SK-N-SH (cell line): ENCODE data around the gene CSNK1E. TPM values are rescaled to one million over a fixed set of nuclear protein-coding genes. Genes with fewer than 3 reads are reported as not detected.
A peak's percentile ranks its signal among the peaks of the same experiment; 100 is the strongest.

Source experiments
- CTCF ChIA-PET: fragments of 300-600, 350-600 bp; formaldehyde crosslinking; extraction: SDS; loops from one replicate; lab custom pipeline; 2021; lab: Yijun Ruan, JAX
- POLR2A ChIA-PET: fragments of 350-600 bp; sonication (Branson Sonifier 250); formaldehyde crosslinking; extraction: SDS; loops from one replicate; lab custom pipeline; 2020; ENCODE audit warnings: antibody characterized with exemption, inconsistent platforms; lab: Yijun Ruan, JAX
- DNase-seq: peaks from one replicate; pipeline ENCODE4 v3.0.0; 2012
- H2AFZ ChIP-seq: fragments of 200-600 bp; sonication (generic); 2 replicates; pipeline ENCODE4 v1.8.1; 2016; ENCODE audit warnings: antibody characterized with exemption, mild to moderate bottlenecking, low read depth
- H3F3A ChIP-seq: fragments of 200-600 bp; sonication (generic); replicated peaks from 2 replicates; pipeline ENCODE3; 2016; ENCODE audit warnings: antibody characterized with exemption, mild to moderate bottlenecking; ENCODE audit not compliant: insufficient read depth
- H3K27ac ChIP-seq, 2 experiments: fragments of 200-500 bp in 1 of 2; fragments of 200-600 bp in 1 of 2; sonication (Bioruptor generic) in 1 of 2; sonication (generic), shearing (Covaris generic) in 1 of 2; 2 replicates each; pipeline versions ENCODE4 v1.5.1 to v1.6.1; 2014 to 2016; ENCODE audit warnings: low read depth in 2 of 2, inconsistent platforms in 1 of 2, low read length in 1 of 2, mild to moderate bottlenecking in 1 of 2, mixed read lengths in 1 of 2
- H3K27me3 ChIP-seq: fragments of 200-600 bp; sonication (generic), shearing (Covaris generic); 2 replicates; pipeline ENCODE4 v1.6.1; 2016; ENCODE audit warnings: mixed run types; ENCODE audit not compliant: insufficient read depth
- H3K36me3 ChIP-seq, 2 experiments: fragments of 200-500 bp in 1 of 2; fragments of 200-600 bp in 1 of 2; sonication (Bioruptor generic) in 1 of 2; sonication (generic) in 1 of 2; replicated peaks in 1 of 2; 2 replicates each; pipeline versions ENCODE3 to v1.5.1; 2014 to 2016; ENCODE audit warnings: low read length in 1 of 2, mild to moderate bottlenecking in 1 of 2; ENCODE audit not compliant: insufficient read depth in 2 of 2, control insufficient read depth in 1 of 2
- H3K4me1 ChIP-seq, 2 experiments: fragments of 200-500 bp in 1 of 2; fragments of 200-600 bp in 1 of 2; sonication (Bioruptor generic) in 1 of 2; sonication (generic), shearing (Covaris generic) in 1 of 2; 2 replicates each; pipeline versions ENCODE4 v1.5.1 to v1.6.1; 2014 to 2016; ENCODE audit warnings: low read depth in 1 of 2, low read length in 1 of 2, mixed run types in 1 of 2; ENCODE audit not compliant: insufficient read depth in 2 of 2, control insufficient read depth in 1 of 2
- H3K4me2 ChIP-seq: fragments of 200-600 bp; sonication (generic), shearing (Covaris generic); 2 replicates; pipeline ENCODE4 v1.6.1; 2017; ENCODE audit warnings: mixed run types
- H3K4me3 ChIP-seq, 2 experiments: fragments of 200-500 bp in 1 of 2; fragments of 200-600 bp in 1 of 2; sonication (Bioruptor generic) in 1 of 2; sonication (generic), shearing (Covaris generic) in 1 of 2; 2 replicates each; pipeline versions ENCODE4 v1.5.1 to v1.8.1; 2014 to 2016; ENCODE audit warnings: low read depth in 2 of 2, inconsistent platforms in 1 of 2, low read length in 1 of 2, mild to moderate bottlenecking in 1 of 2, mixed read lengths in 1 of 2, moderate library complexity in 1 of 2
- H3K79me2 ChIP-seq: fragments of 200-600 bp; sonication (generic); 2 replicates; pipeline ENCODE4 v1.8.1; 2017; ENCODE audit warnings: mild to moderate bottlenecking; ENCODE audit not compliant: insufficient read depth
- H3K9ac ChIP-seq: fragments of 200-600 bp; sonication (generic); 2 replicates; pipeline ENCODE4 v1.6.1; 2017; ENCODE audit warnings: mixed run types
- H3K9me2 ChIP-seq: fragments of 200-600 bp; sonication (generic); 2 replicates; pipeline ENCODE4 v1.6.1; 2017; ENCODE audit warnings: mixed run types
- H3K9me3 ChIP-seq: fragments of 200-600 bp; sonication (generic); 2 replicates; pipeline ENCODE4 v1.6.1; 2017; ENCODE audit warnings: mixed run types, mild to moderate bottlenecking, moderate library complexity
- H4K20me1 ChIP-seq: fragments of 200-600 bp; sonication (generic); 2 replicates; pipeline ENCODE4 v1.6.1; 2017; ENCODE audit warnings: mild to moderate bottlenecking, mixed run types; ENCODE audit not compliant: insufficient read depth
- CHD2 ChIP-seq: fragments of 150-350 bp; IDR thresholded peaks from 2 replicates; pipeline ENCODE4 v1.6.1; 2018; ENCODE audit warnings: low read length; ENCODE audit not compliant: partially characterized antibody
- CTCF ChIP-seq: fragments of 200-600 bp; sonication (generic); IDR thresholded peaks from 2 replicates; pipeline ENCODE4 v1.6.1; 2017; ENCODE audit warnings: antibody characterized with exemption, mild to moderate bottlenecking, moderate library complexity
- EP300 ChIP-seq, 2 experiments: IDR thresholded peaks; 2 replicates each; pipeline versions ENCODE4 v1.4.0 to v1.6.1; 2012; ENCODE audit warnings: borderline replicate concordance in 1 of 2, low read depth in 1 of 2, low read length in 1 of 2
- EZH2phosphoT487 ChIP-seq: fragments of 200-600 bp; sonication (generic); IDR thresholded peaks from 2 replicates; pipeline ENCODE4 v1.6.1; 2017; ENCODE audit warnings: low read depth, mixed run types, mild to moderate bottlenecking, antibody characterized with exemption, moderate library complexity, borderline replicate concordance
- FOXJ3 ChIP-seq: sonication (generic); formaldehyde crosslinking; IDR thresholded peaks from 2 replicates; pipeline ENCODE4 v1.5.1; 2020; ENCODE audit warnings: mild to moderate bottlenecking, missing genetic modification reagents
- GATA2 ChIP-seq: sonication (generic); formaldehyde crosslinking; IDR thresholded peaks from 2 replicates; pipeline ENCODE4 v1.5.0; 2020; ENCODE audit warnings: mild to moderate bottlenecking, missing genetic modification reagents
- JUND ChIP-seq: IDR thresholded peaks from 2 replicates; pipeline ENCODE4 v1.4.0; 2012
- MAX ChIP-seq: IDR thresholded peaks from 2 replicates; pipeline ENCODE4 v1.4.0; 2012; ENCODE audit warnings: low read depth
- MEF2A ChIP-seq: IDR thresholded peaks from 2 replicates; pipeline ENCODE4 v1.4.0; 2012; ENCODE audit warnings: low read depth, borderline replicate concordance
- MXI1 ChIP-seq: IDR thresholded peaks from 2 replicates; pipeline ENCODE4 v1.6.1; 2012; ENCODE audit warnings: mild to moderate bottlenecking, low read depth, low read length, improper control_type of control experiment
- NFIC ChIP-seq: IDR thresholded peaks from 2 replicates; pipeline ENCODE4 v1.4.0; 2012; ENCODE audit warnings: borderline replicate concordance
- NRF1 ChIP-seq: IDR thresholded peaks from 2 replicates; pipeline ENCODE4 v1.6.1; 2012; ENCODE audit warnings: low read depth, mild to moderate bottlenecking, low read length
- RAD21 ChIP-seq: IDR thresholded peaks from 2 replicates; pipeline ENCODE4 v1.6.1; 2012; ENCODE audit warnings: mild to moderate bottlenecking, low read length
- RCOR1 ChIP-seq: fragments of 150-350 bp; IDR thresholded peaks from 2 replicates; pipeline ENCODE4 v1.6.1; 2017; ENCODE audit warnings: antibody characterized with exemption, low read length
- REST ChIP-seq: IDR thresholded peaks from 2 replicates; pipeline ENCODE4 v1.6.1; 2012; ENCODE audit warnings: mild to moderate bottlenecking, low read depth, low read length, moderate library complexity
- RFX5 ChIP-seq: IDR thresholded peaks from 2 replicates; pipeline ENCODE4 v1.6.1; 2012; ENCODE audit warnings: mild to moderate bottlenecking, improper control_type of control experiment, low read length
- SIN3A ChIP-seq: IDR thresholded peaks from 2 replicates; pipeline ENCODE4 v1.6.1; 2012; ENCODE audit warnings: low read depth, mild to moderate bottlenecking, low read length, moderate library complexity, borderline replicate concordance
- USF1 ChIP-seq: IDR thresholded peaks from 2 replicates; pipeline ENCODE4 v1.4.0; 2012; ENCODE audit warnings: low read depth, borderline replicate concordance
- USF2 ChIP-seq: fragments of 150-350 bp; IDR thresholded peaks from 2 replicates; pipeline ENCODE4 v1.6.1; 2017; ENCODE audit warnings: antibody characterized with exemption, low read length, low read depth, borderline replicate concordance
- YY1 ChIP-seq: IDR thresholded peaks from 2 replicates; pipeline ENCODE4 v1.4.0; 2012; ENCODE audit warnings: low read depth, mild to moderate bottlenecking
- WGBS: methylation state at CpG from one replicate; pipeline ENCODE4 v1.1.6; 2017; ENCODE audit warnings: low lambda C conversion rate; 5-methylcytosine and 5-hydroxymethylcytosine counted together
- polyA plus RNA-seq, 3 experiments: library from polyadenylated mRNA; depleted of rRNA; stranded (reverse); fragments of >200 nt; gene quantifications; 2 replicates each; pipeline ENCODE4 v1.2.3, GENCODE V29; 2012

Gene CSNK1E
- polyA plus RNA-seq, 1 of the 3 experiments (the other 2 are of a cell fraction) = 130 TPM

- Histone ChIP-seq H3K79me2 (no peaks in the 10 kb centered on the region), H3K4me2 (no peak overlapping the region), H4K20me1 (no peaks in the 10 kb centered on the region), H3K27ac (no peak overlapping the region), H3K9me2 (no peaks in the 10 kb centered on the region), H2AFZ (no peak overlapping the region), H3K9ac (no peak overlapping the region), H3K36me3 (no peaks in the 10 kb centered on the region), H3K4me1 (no peaks in the 10 kb centered on the region; a peak in 1 of 4 replicates), H3K9me3 (no peaks in the 10 kb centered on the region), H3F3A (no peaks in the 10 kb centered on the region), H3K27me3 (no peaks in the 10 kb centered on the region), H3K4me3 (no peak overlapping the region)
- no peak for DNase-seq
- TF ChIP-seq USF1 = no peak
- no peak for TF ChIP-seq SIN3A
- no peak for TF ChIP-seq USF2
- no peak for TF ChIP-seq NFIC
- no peak for TF ChIP-seq EP300 (IDR thresholded peaks at IDR 0.05; ENCODE audit: borderline replicate concordance in 1 of 2, low read depth in 1 of 2, low read length in 1 of 2)
- no peak for TF ChIP-seq CHD2
- no peak for TF ChIP-seq YY1
- no peak for TF ChIP-seq JUND
- TF ChIP-seq GATA2 (CRISPR knock-in tag) = no peak
- no peak for TF ChIP-seq RFX5
- no peak for TF ChIP-seq MXI1
- no peak for TF ChIP-seq FOXJ3 (CRISPR knock-in tag)
- no peak for TF ChIP-seq RCOR1
- no peak for TF ChIP-seq EZH2phosphoT487
- ChIA-PET POLR2A (no interaction called here), CTCF (interaction anchor here (0.6 kb wide), 1 partner anchor 124 kb away, joined by 3 read pairs; no protein-coding TSS in a partner anchor)
- 95% methylated on average over 4 of the region's 4 CpGs for WGBS
These were observed 21.6 kb upstream of the CSNK1E start for GRCh38 chr22:38338772-38339379.

GRCh38 chr22:38336699-38337098, 19.5 kb upstream of the CSNK1E start:
- H3K27me3 ChIP-seq = no peaks in the 10 kb centered on the region
- H3K4me1 ChIP-seq = no peaks in the 10 kb centered on the region; a peak in 1 of 4 replicates
- CTCF ChIA-PET = no interaction called here
- H3K9me2 ChIP-seq = no peaks in the 10 kb centered on the region
- H4K20me1 ChIP-seq = no peaks in the 10 kb centered on the region
- H3K9me3 ChIP-seq = no peaks in the 10 kb centered on the region
- no peaks in the 10 kb centered on the region for H3K79me2 ChIP-seq
- 90% methylated on average over 7 of the region's 9 CpGs for WGBS
- peak overlapping the region; percentile 74 for H2AFZ ChIP-seq
- H3K4me2 ChIP-seq = 0 out of 2 replicates have a peak overlapping the region, but pooled peaks have one; percentile 33
- no peak for DNase-seq
- no peak overlapping the region for H3K9ac ChIP-seq
- H3K27ac ChIP-seq = no peak overlapping the region
- H3K36me3 ChIP-seq = no peaks in the 10 kb centered on the region
- H3K4me3 ChIP-seq = peak overlapping the region in 1 of 2 experiments; percentile 46; a peak in 1 of 4 replicates
- H3F3A ChIP-seq = no peaks in the 10 kb centered on the region
- POLR2A ChIA-PET = no interaction called here
- TF ChIP-seq SIN3A (no peak), MEF2A (no peak), EP300 (IDR thresholded peaks at IDR 0.05; ENCODE audit: borderline replicate concordance in 1 of 2, low read depth in 1 of 2, low read length in 1 of 2) (no peak), MAX (no peak), REST (no peak), RAD21 (no peak), NFIC (no peak), CTCF (no peak), EZH2phosphoT487 (no peak), NRF1 (no peak), RFX5 (no peak)
